ENCODE data around the gene SLC2A10.

The SLC2A10 gene

GRCh38 chr20:46770330-46771194, 61.1 kb downstream of the SLC2A10 start:
- DNase-seq (ENCODE audit: low spot score): no peak

GRCh38 chr20:46771195-46771588, 61.7 kb downstream of the SLC2A10 start:
- no peak for DNase-seq (ENCODE audit: low spot score)

GRCh38 chr20:46772901-46773300, 63.5 kb downstream of the SLC2A10 start:
- DNase-seq (ENCODE audit: low spot score): no peak

GRCh38 chr20:46773680-46774079, 64.2 kb downstream of the SLC2A10 start:
- no peak for DNase-seq (ENCODE audit: low spot score)

GRCh38 chr20:46774236-46774635, 64.8 kb downstream of the SLC2A10 start:
- DNase-seq (ENCODE audit: low spot score): no peak

- DNase-seq (ENCODE audit: low spot score): no peak
Measured at GRCh38 chr20:46774943-46775560, 65.6 kb downstream of the SLC2A10 start.

- DNase-seq (ENCODE audit: low spot score): no peak
Measured at GRCh38 chr20:46775806-46776205, 66.4 kb downstream of the SLC2A10 start.

GRCh38 chr20:46777331-46777730, 67.9 kb downstream of the SLC2A10 start:
- DNase-seq (ENCODE audit: low spot score): no peak

GRCh38 chr20:46779831-46780230, 70.4 kb downstream of the SLC2A10 start:
- DNase-seq (ENCODE audit: low spot score): no peak

- DNase-seq (ENCODE audit: low spot score): peak; percentile 84
Measured at GRCh38 chr20:46784436-46785127, 75.1 kb downstream of the SLC2A10 start.

All from AG20443 (cell line).